HuH-7.5 (cell line): ENCODE results near the gene DDX17.

Experiments
- DNase-seq: peaks from one replicate; pipeline ENCODE4 v3.0.0; 2011; ENCODE audit warnings: low spot score

Gene DDX17

GRCh38 chr22:38448945-38449745, 57.0 kb downstream of the DDX17 start:
- no peak for DNase-seq

DNA sequence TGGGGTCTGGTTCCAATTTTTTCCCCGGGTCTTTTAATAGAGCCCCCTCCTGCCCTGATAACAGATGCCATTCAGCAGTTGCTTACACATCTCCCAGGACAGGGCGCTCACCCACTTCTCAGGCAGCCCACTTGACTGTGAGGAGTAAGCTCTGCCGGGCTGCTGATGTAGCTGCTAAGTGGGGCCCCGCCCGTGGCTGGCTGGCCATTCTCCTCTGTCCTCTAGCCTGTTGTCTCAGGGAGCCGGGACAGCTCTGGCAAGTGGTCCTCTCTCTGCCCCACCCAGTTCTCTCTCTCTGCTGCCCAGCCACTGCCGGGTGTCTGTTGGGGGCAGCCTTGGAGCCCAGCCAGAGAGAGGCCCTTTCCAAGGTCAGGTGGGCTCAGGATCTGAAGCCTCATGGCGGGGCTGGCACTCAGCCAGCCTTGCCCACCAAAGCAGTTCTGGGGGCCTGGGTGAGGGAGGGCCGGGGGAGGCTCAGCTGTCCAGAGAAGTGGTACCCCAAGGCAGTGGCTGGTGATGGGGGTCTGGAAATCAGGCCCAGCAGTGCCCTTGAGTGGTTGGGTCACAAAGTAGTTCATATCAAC, 60.0 kb downstream of the DDX17 start:
- DNase-seq, result no peak

- DNase-seq, result no peak
These were observed 61.3 kb downstream of the DDX17 start for GRCh38 chr22:38444783-38445182.

GRCh38 chr22:38443628-38444521, 62.2 kb downstream of the DDX17 start:
- no peak for DNase-seq

GRCh38 chr22:38442967-38443627, 63.0 kb downstream of the DDX17 start:
- no peak for DNase-seq

DNA sequence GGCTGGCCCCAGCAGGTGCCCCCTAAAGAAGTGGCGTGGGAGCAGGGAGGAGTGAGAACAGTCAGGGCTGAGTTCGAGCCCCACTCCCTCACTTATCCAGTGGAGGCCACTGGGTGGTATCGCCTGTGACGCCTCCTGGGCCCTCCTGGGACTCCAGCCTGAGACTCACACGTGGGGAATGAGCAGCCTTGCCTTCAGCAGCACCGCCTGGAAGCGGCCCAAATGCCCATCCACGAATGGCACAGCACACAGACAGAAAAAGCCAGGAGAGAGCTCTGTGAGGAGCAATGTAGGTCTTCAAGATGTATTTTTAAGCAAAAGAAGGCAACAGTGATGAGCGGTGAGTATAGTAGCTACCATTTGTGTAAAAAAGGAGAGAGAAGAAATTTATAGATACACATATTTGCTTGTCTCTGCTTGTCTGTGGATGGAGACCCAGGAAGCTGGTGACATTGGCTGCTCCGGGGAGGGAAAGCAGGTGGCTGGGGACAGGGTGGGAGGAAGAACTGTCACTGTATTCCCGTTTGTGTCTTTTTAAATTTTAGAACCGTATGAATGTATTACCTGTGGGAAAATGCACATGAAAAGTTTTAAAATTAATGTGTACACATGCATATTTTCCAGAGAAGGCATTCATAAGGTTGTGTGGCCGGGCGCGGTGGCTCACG, 64.4 kb downstream of the DDX17 start:
- no peak for DNase-seq

- no peak for DNase-seq
These were observed 65.3 kb downstream of the DDX17 start for GRCh38 chr22:38440747-38441350.

DNA sequence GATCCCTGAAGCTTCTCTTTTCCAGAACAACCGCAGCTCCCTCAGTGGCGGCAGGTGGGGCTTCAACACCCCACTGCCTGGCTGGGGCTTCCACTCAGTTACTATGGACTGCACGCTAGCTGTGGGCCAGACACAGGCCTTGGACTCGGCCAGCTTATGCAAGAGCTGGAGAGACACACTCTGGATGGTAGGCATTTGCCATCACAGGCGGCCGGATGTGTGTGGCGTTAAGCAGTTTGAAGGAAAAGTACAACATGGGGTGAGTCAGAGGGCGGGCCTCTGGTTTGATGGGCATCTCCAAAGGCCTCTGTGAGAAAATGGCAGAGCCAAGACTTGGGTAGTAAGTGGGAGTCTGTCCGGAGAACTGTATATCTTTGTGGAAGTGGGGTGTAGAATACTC, 68.7 kb downstream of the DDX17 start:
- DNase-seq, result no peak

DNA sequence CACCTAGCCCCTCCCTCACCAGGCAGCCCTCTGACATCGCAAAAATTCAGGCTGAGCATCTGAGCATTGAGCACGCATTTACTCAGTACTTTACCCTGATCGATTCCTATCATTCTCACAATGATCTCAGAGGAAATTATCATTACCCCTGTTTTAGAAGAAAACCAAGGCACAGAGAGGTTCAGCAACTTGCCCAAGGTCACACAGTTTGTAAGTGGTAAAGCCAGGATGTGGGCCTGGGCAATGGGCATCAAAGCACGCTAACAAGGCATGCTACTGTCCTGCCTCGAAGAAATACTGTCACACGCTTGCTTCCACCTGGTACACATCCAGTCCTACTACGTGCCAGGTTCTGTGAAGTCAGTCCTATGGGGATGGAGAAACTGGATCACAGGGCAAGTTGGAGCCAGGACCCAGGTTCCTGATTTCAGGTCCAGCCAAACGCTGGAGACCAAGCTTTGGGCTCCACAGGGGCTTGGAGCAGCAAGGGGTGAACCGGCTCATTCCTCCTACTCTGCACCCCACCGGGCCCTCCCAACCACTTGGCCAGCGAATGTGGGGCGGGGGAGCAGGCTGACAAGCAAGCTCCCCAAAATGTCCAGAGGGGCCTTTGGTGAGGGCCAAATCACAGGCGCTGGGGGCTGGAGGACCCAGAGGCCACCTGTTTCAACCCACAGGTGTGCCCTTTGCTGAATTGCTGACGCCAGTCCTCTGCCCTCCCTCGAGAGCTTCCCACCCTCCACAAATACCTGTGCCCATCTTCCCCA, 69.3 kb downstream of the DDX17 start:
- DNase-seq, result no peak

- DNase-seq, result no peak
These were observed 70.1 kb downstream of the DDX17 start for GRCh38 chr22:38435965-38436364.

DNA sequence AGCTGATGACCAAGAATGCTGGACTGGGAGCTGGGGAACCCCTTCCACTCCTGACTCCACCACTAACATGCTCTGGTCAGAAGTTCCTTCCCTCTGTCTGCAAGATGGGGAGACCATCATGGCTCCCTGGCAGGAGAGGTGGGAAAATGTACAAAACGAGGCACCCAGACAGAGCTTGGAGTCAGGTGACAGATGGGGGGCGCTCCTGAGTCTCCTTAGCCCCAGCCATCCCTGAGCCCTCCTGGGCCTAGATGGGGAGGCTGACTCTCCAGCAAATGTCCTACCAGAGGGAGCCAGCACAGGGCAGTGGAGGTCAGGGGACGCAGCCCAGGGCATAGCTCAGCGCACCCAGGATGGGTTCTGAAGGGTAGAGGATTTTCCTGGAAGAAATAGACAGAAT, 71.1 kb downstream of the DDX17 start:
- no peak for DNase-seq

GRCh38 chr22:38433871-38434270, 72.2 kb downstream of the DDX17 start:
- DNase-seq, result no peak
